GM12875 (cell line): ENCODE results near the gene PC.
A peak's percentile ranks its signal among the peaks of the same experiment; 100 is the strongest.

Experiments
- H3K4me3 ChIP-seq: one replicate; pipeline ENCODE4 v1.5.1; 2011; ENCODE audit warnings: low read depth, low read length, control low read depth
- CTCF ChIP-seq: IDR thresholded peaks from 2 replicates; pipeline ENCODE4 v1.5.1; 2011; ENCODE audit warnings: low read depth, mild to moderate bottlenecking, control low read depth, inconsistent platforms, low read length, moderate library complexity, borderline replicate concordance; ENCODE audit not compliant: insufficient read depth

The PC gene

GRCh38 chr11:66853242-66854229 lies 104.6 kb downstream of the PC start:
- H3K4me3 ChIP-seq, result no peak overlapping the region
- TF ChIP-seq CTCF, result no peak

- no peak overlapping the region for H3K4me3 ChIP-seq
- no peak for TF ChIP-seq CTCF
Measured at GRCh38 chr11:66852466-66853241, 105.5 kb downstream of the PC start.

- no peak overlapping the region for H3K4me3 ChIP-seq
Measured at GRCh38 chr11:66851698-66852465, 106.3 kb downstream of the PC start.

GRCh38 chr11:66851239-66851596 lies 107.0 kb downstream of the PC start:
- no peak for TF ChIP-seq CTCF
- no peak overlapping the region for H3K4me3 ChIP-seq

More at GRCh38 chr11:66851698-66852465, 106.3 kb downstream of the PC start:
- peak; percentile 67 for TF ChIP-seq CTCF

- no peak for TF ChIP-seq CTCF
- H3K4me3 ChIP-seq, result no peak overlapping the region
Measured at GRCh38 chr11:66850588-66851238, 107.5 kb downstream of the PC start.

GRCh38 chr11:66850235-66850587 lies 108.0 kb downstream of the PC start:
- H3K4me3 ChIP-seq, result no peak overlapping the region
- no peak for TF ChIP-seq CTCF
